HCT116 (cell line): Measurements from ENCODE around the gene SMYD3. TPM values are rescaled to one million over a fixed set of nuclear protein-coding genes. Genes with fewer than 3 reads are reported as not detected.

Experiments used
- ATAC-seq: fragments of 200-7000 bp; cut with Tn5 transposase; 2 replicates; pipeline ENCODE4 v1.9.1; 2020; ENCODE audit warnings: mild to moderate bottlenecking, moderate library complexity
- BruUV-seq: library from RNA; stranded (reverse); fragments of 400-500 nt; replicated peaks from 2 replicates; lab custom pipeline; 2021; lab: Mats Ljungman, UMichigan
- CTCF ChIA-PET: fragments of 300-600 bp; sonication (Branson Sonifier 250); formaldehyde crosslinking; loops from one replicate; lab custom pipeline; 2021; ENCODE audit warnings: antibody characterized with exemption; lab: Charles Lee
- POLR2A ChIA-PET: fragments of 300-600, 350-600 bp; sonication (Branson Sonifier 250); formaldehyde crosslinking; loops from one replicate; lab custom pipeline; 2021; ENCODE audit warnings: antibody characterized with exemption; lab: Charles Lee
- RAD21 ChIA-PET, 2 experiments: fragments of 300-600 bp; sonication (Branson Sonifier 250); formaldehyde crosslinking; loops; one replicate each; lab custom pipeline; 2023; ENCODE audit warnings: low total read pairs in 2 of 2; ENCODE audit not compliant: uncharacterized antibody in 2 of 2, unreplicated experiment in 2 of 2, low non-redundant PET in 1 of 2; lab: Charles Lee
- DNase-seq: peaks from one replicate; pipeline ENCODE4 v3.0.0-alpha.2; 2010; ENCODE audit warnings: low read depth, low spot score
- H2AFZ ChIP-seq: fragments of 200-600 bp; shearing (Covaris generic), sonication (generic); 2 replicates; pipeline ENCODE4 v1.6.1; 2017; ENCODE audit warnings: low read depth, mixed run types, mixed read lengths, antibody characterized with exemption, low read length; ENCODE audit not compliant: poor library complexity, severe bottlenecking
- H3K27ac ChIP-seq: 2 replicates; pipeline ENCODE4 v1.5.1; 2012; ENCODE audit warnings: low read depth, low read length
- H3K27me3 ChIP-seq: fragments of 200-600 bp; sonication (generic); 2 replicates; pipeline ENCODE4 v1.6.1; 2016; ENCODE audit warnings: mixed run types, low read length, mixed read lengths; ENCODE audit not compliant: insufficient read depth
- H3K36me3 ChIP-seq, 2 experiments: fragments of 200-500 bp in 1 of 2; fragments of 200-600 bp in 1 of 2; sonication (Bioruptor generic) in 1 of 2; sonication (generic) in 1 of 2; 2 replicates each; pipeline versions ENCODE4 v1.5.1 to v1.6.1; 2014 to 2016; ENCODE audit warnings: low read length in 2 of 2, inconsistent platforms in 1 of 2, mixed read lengths in 1 of 2, mixed run types in 1 of 2; ENCODE audit not compliant: insufficient read depth in 2 of 2, control insufficient read depth in 1 of 2
- H3K4me1 ChIP-seq, 2 experiments: fragments of 200-600 bp in 1 of 2; sonication (generic) in 1 of 2; 2 replicates each; pipeline versions ENCODE4 v1.5.1 to v1.6.1; 2012 to 2017; ENCODE audit warnings: low read length in 2 of 2, inconsistent platforms in 1 of 2, mild to moderate bottlenecking in 1 of 2, mixed read lengths in 1 of 2, mixed run types in 1 of 2, moderate library complexity in 1 of 2; ENCODE audit not compliant: insufficient read depth in 2 of 2, control insufficient read depth in 1 of 2
- H3K4me2 ChIP-seq: fragments of 200-600 bp; sonication (generic); 2 replicates; pipeline ENCODE4 v1.6.1; 2017; ENCODE audit warnings: mixed run types, low read length, mixed read lengths
- H3K4me3 ChIP-seq, 2 experiments: fragments of 200-600 bp in 1 of 2; sonication (generic) in 1 of 2; replicated peaks in 1 of 2; 2 replicates each; pipeline ENCODE4 v1.5.1; 2011 to 2016; ENCODE audit warnings: low read length in 2 of 2, control low read depth in 1 of 2, low read depth in 1 of 2, mild to moderate bottlenecking in 1 of 2, mixed read lengths in 1 of 2, mixed run types in 1 of 2
- H3K79me2 ChIP-seq: fragments of 200-600 bp; sonication (generic); 2 replicates; pipeline ENCODE4 v1.6.1; 2017; ENCODE audit warnings: mild to moderate bottlenecking, mixed run types, low read length, moderate library complexity, mixed read lengths; ENCODE audit not compliant: insufficient read depth
- H3K9ac ChIP-seq: fragments of 200-600 bp; sonication (generic); 2 replicates; pipeline ENCODE4 v1.6.1; 2016; ENCODE audit warnings: low read length, mixed read lengths
- H3K9me2 ChIP-seq: fragments of 200-600 bp; sonication (generic), shearing (Covaris generic); 2 replicates; pipeline ENCODE4 v1.6.1; 2017; ENCODE audit warnings: mixed run types, mild to moderate bottlenecking, moderate library complexity; ENCODE audit not compliant: insufficient read depth
- H3K9me3 ChIP-seq, 2 experiments: fragments of 200-500 bp in 1 of 2; fragments of 200-600 bp in 1 of 2; sonication (Bioruptor generic) in 1 of 2; sonication (generic) in 1 of 2; 2 replicates each; pipeline ENCODE4 v1.6.1; 2014 to 2017; ENCODE audit warnings: low read length in 2 of 2, mixed read lengths in 2 of 2, inconsistent platforms in 1 of 2, low read depth in 1 of 2, mild to moderate bottlenecking in 1 of 2, mixed run types in 1 of 2, moderate library complexity in 1 of 2; ENCODE audit not compliant: control insufficient read depth in 1 of 2, insufficient read depth in 1 of 2
- H4K20me1 ChIP-seq: fragments of 200-600 bp; sonication (generic), shearing (Covaris generic); 2 replicates; pipeline ENCODE4 v1.6.1; 2017; ENCODE audit warnings: mixed run types, mild to moderate bottlenecking, moderate library complexity; ENCODE audit not compliant: insufficient read depth
- CEBPB ChIP-seq: IDR thresholded peaks from 2 replicates; pipeline ENCODE4 v1.6.1; 2012; ENCODE audit warnings: low read depth
- EGR1 ChIP-seq: IDR thresholded peaks from 2 replicates; pipeline ENCODE4 v1.6.1; 2012; ENCODE audit warnings: low read depth
- FOSL1 ChIP-seq: IDR thresholded peaks from 2 replicates; pipeline ENCODE4 v1.6.1; 2012; ENCODE audit warnings: low read depth
- SP1 ChIP-seq: IDR thresholded peaks from 2 replicates; pipeline ENCODE4 v1.6.1; 2012; ENCODE audit warnings: low read depth
- SRF ChIP-seq: IDR thresholded peaks from 2 replicates; pipeline ENCODE4 v1.6.1; 2012; ENCODE audit warnings: low read depth
- intact Hi-C: fragments of 100-400 bp; cut with micrococcal nuclease; formaldehyde crosslinking; loops from 2 replicates; pipeline ENCODE4 v1.10.0; 2022
- total RNA-seq: library from RNA; stranded (reverse); gene quantifications from one replicate; pipeline ENCODE4 v1.2.1, GENCODE V29; 2021; ENCODE audit not compliant: unreplicated experiment
- TF ChIP-seq, protein P1 (sequence below), 3 experiments: fragments of 200-600 bp in 1 of 3; sonication (generic) in 1 of 3; IDR thresholded peaks in 2 of 3; conservative IDR thresholded peaks in 1 of 3; 2 replicates each; pipeline ENCODE4 v1.5.1; 2012 to 2017; ENCODE audit warnings: low read depth in 2 of 3, low read length in 2 of 3, antibody characterized with exemption in 1 of 3, borderline replicate concordance in 1 of 3, control low read depth in 1 of 3, mild to moderate bottlenecking in 1 of 3, mixed read lengths in 1 of 3, mixed run types in 1 of 3, moderate library complexity in 1 of 3; ENCODE audit not compliant: insufficient read depth in 1 of 3
- TF ChIP-seq, protein P2 (sequence below): IDR thresholded peaks from 2 replicates; pipeline ENCODE4 v1.6.1; 2012

Gene SMYD3
- total RNA-seq, 1 experiment from 2014 or later, result 33.6 TPM

DNA sequence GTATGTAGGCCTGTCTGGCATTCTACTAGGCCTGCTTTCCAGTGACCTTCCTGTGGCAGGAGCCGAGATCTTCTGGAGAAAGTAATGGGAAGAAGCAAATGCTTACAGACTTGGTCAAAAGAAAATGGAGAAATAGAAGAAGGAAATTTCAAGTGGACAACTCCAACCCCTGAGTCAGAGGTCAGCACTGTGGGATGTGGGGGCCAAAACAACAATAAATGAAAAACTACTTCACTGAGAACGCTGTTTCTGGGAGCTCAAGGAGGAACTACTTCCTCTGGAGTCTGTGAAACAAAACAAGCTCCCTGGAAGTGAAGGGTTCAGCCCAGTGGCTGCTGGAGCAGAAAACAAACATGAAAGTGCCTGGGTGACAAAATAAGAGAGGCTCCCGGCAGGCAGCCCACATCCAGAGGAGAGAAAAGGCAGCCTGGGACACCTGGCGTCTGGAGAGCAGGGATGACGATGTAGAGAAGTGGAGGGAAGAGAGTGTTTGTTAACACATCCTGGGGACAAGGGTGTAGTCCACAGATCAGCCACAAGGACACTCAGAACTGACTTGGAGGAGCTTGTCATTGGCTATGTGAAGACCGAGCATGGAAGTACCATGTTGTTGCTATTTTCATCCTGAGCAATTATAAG, 355.2 kb downstream of the SMYD3 start:
- no TSS peak for BruUV-seq
- ChIA-PET CTCF (interaction anchor here (1.0 kb wide), 1 partner anchor 8 kb away, joined by 3 read pairs; no protein-coding TSS in a partner anchor), POLR2A (interaction anchor here (1.0 kb wide), 1 partner anchor 11 kb away, joined by 3 read pairs; no protein-coding TSS in a partner anchor), RAD21 (no interaction called here)
- intact Hi-C loops, result loop anchor here (10.0 kb wide), 1 partner anchor 1317 kb away; the partner anchor contains the start of gene COX20
- Histone ChIP-seq H3K4me1 (peaks cover 36 to 55% of the 10 kb centered on the region in 2 experiments), H3K27ac (no peak overlapping the region), H3K27me3 (no peaks in the 10 kb centered on the region), H3K9ac (no peak overlapping the region), H3K9me2 (no peaks in the 10 kb centered on the region), H3K79me2 (no peaks in the 10 kb centered on the region), H3K9me3 (no peaks in the 10 kb centered on the region), H3K4me3 (no peak overlapping the region), H3K36me3 (no peaks in the 10 kb centered on the region), H4K20me1 (no peaks in the 10 kb centered on the region), H2AFZ (no peak overlapping the region), H3K4me2 (no peak overlapping the region)
- ATAC-seq (0 out of 2 replicates have a peak, but pooled peaks have one; percentile 26), DNase-seq (no peak)
- TF ChIP-seq SP1, result no peak
- TF ChIP-seq, protein P1, sequence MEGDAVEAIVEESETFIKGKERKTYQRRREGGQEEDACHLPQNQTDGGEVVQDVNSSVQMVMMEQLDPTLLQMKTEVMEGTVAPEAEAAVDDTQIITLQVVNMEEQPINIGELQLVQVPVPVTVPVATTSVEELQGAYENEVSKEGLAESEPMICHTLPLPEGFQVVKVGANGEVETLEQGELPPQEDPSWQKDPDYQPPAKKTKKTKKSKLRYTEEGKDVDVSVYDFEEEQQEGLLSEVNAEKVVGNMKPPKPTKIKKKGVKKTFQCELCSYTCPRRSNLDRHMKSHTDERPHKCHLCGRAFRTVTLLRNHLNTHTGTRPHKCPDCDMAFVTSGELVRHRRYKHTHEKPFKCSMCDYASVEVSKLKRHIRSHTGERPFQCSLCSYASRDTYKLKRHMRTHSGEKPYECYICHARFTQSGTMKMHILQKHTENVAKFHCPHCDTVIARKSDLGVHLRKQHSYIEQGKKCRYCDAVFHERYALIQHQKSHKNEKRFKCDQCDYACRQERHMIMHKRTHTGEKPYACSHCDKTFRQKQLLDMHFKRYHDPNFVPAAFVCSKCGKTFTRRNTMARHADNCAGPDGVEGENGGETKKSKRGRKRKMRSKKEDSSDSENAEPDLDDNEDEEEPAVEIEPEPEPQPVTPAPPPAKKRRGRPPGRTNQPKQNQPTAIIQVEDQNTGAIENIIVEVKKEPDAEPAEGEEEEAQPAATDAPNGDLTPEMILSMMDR (IDR thresholded peaks at IDR 0.05 in 2 of 3, conservative IDR thresholded peaks at IDR 0.05 in 1 of 3; ENCODE audit: borderline replicate concordance in 1 of 3, insufficient read depth in 1 of 3, low read depth in 2 of 3, low read length in 2 of 3), result peak in 2 of 3 experiments; percentile 25 to 27; a peak in 2 of 6 replicates
- no peak for TF ChIP-seq SRF
- TF ChIP-seq, protein P2, sequence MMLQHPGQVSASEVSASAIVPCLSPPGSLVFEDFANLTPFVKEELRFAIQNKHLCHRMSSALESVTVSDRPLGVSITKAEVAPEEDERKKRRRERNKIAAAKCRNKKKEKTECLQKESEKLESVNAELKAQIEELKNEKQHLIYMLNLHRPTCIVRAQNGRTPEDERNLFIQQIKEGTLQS, result no peak
- no peak for TF ChIP-seq FOSL1
- TF ChIP-seq CEBPB, result no peak
- TF ChIP-seq EGR1, result no peak
